K562 (cell line): Measurements from ENCODE around the gene OPTN. TPM values are rescaled to one million over a fixed set of nuclear protein-coding genes. Genes with fewer than 3 reads are reported as not detected.

Experiments used
- ATAC-seq: fragments of 200-7000 bp; cut with Tn5 transposase; 3 replicates; pipeline ENCODE4 v1.9.1; 2020; ENCODE audit warnings: moderate library complexity
- BruUV-seq: library from RNA; stranded (reverse); fragments of 400-500 nt; replicated peaks from 2 replicates; lab custom pipeline; 2021; lab: Mats Ljungman, UMichigan
- CTCF ChIA-PET: fragments of 300-600 bp; formaldehyde crosslinking; extraction: SDS; loops from one replicate; lab custom pipeline; 2021; ENCODE audit warnings: low intra/inter-chr PET ratio; lab: Yijun Ruan, JAX
- POLR2A ChIA-PET: fragments of 300-600, 350-650 bp; sonication (Branson Sonifier 250); formaldehyde crosslinking; extraction: SDS; loops from one replicate; lab custom pipeline; 2021; ENCODE audit warnings: antibody characterized with exemption, inconsistent platforms; lab: Yijun Ruan, JAX
- DNase-seq, 4 experiments: peaks; one replicate each; pipeline versions ENCODE4 v3.0.0 to v3.0.0-alpha.2; 2011 to 2018; ENCODE audit warnings: low spot score in 3 of 4, mixed read lengths in 3 of 4; ENCODE audit errors: extremely low read depth in 1 of 4
- FAIRE-seq: peaks from 2 replicates; lab custom pipeline; 2011; peaks lifted over from hg19 to GRCh38; lab: Jason Lieb, UNC
- H2AFZ ChIP-seq: 2 replicates; pipeline ENCODE4 v1.6.0; 2011; ENCODE audit warnings: low read depth, low read length, control low read depth, inconsistent platforms
- H3K27ac ChIP-seq: fragments of 200-600 bp; 3 replicates; pipeline ENCODE4 v1.8.0; 2011; ENCODE audit warnings: low read depth, mild to moderate bottlenecking, control low read depth, inconsistent platforms, low read length, moderate library complexity, mixed read lengths; ENCODE audit errors: extremely low read depth
- H3K27me3 ChIP-seq, 2 experiments: fragments of 300-600 bp in 1 of 2; 2 replicates in 1 of 2; 3 replicates in 1 of 2; pipeline versions ENCODE4 v1.6.0 to v1.8.0; 2011; ENCODE audit warnings: inconsistent platforms in 2 of 2, low read length in 2 of 2, mild to moderate bottlenecking in 1 of 2, mixed read lengths in 1 of 2, moderate library complexity in 1 of 2; ENCODE audit not compliant: control insufficient read depth in 2 of 2, insufficient read depth in 2 of 2
- H3K36me3 ChIP-seq: fragments of 300-600 bp; 3 replicates; pipeline ENCODE4 v1.8.0; 2011; ENCODE audit warnings: mild to moderate bottlenecking, low read length, inconsistent platforms; ENCODE audit not compliant: control insufficient read depth, insufficient read depth
- H3K4me1 ChIP-seq, 2 experiments: fragments of 200-600 bp in 1 of 2; replicated peaks in 1 of 2; 2 replicates in 1 of 2; 3 replicates in 1 of 2; pipeline versions ENCODE4 v1.5.1 to v1.8.0; 2011; ENCODE audit warnings: inconsistent platforms in 2 of 2, low read length in 2 of 2, mild to moderate bottlenecking in 1 of 2, mixed read lengths in 1 of 2, moderate library complexity in 1 of 2; ENCODE audit not compliant: control insufficient read depth in 2 of 2, insufficient read depth in 2 of 2
- H3K4me2 ChIP-seq: 2 replicates; pipeline ENCODE4 v1.6.1; 2011; ENCODE audit warnings: low read length, control low read depth, inconsistent platforms, mixed read lengths; ENCODE audit not compliant: insufficient read depth
- H3K4me3 ChIP-seq: fragments of 200-600 bp; sonication (generic), shearing (Covaris generic); 2 replicates; pipeline ENCODE4 v1.5.1; 2016; ENCODE audit warnings: control low read depth, inconsistent platforms
- H3K79me2 ChIP-seq: fragments of 200-600 bp; 3 replicates; pipeline ENCODE4 v1.8.0; 2011; ENCODE audit warnings: low read length, inconsistent platforms; ENCODE audit not compliant: control insufficient read depth, insufficient read depth
- H3K9ac ChIP-seq, 2 experiments: 2 replicates each; pipeline versions ENCODE4 v1.6.0 to v1.6.1; 2011; ENCODE audit warnings: low read depth in 2 of 2, low read length in 2 of 2, control low read depth in 1 of 2, inconsistent platforms in 1 of 2, mild to moderate bottlenecking in 1 of 2, mixed read lengths in 1 of 2; ENCODE audit not compliant: insufficient read depth in 1 of 2
- H3K9me1 ChIP-seq: one replicate; pipeline ENCODE4 v1.6.0; 2011; ENCODE audit warnings: inconsistent platforms, mild to moderate bottlenecking, low read length, moderate library complexity; ENCODE audit not compliant: control insufficient read depth, insufficient read depth
- H3K9me3 ChIP-seq: replicated peaks from 2 replicates; pipeline ENCODE4 v1.5.1; 2011; ENCODE audit warnings: low read depth, low read length, inconsistent platforms; ENCODE audit not compliant: control insufficient read depth, insufficient read depth
- H4K20me1 ChIP-seq: replicated peaks from 2 replicates; pipeline ENCODE4 v1.6.1; 2011; ENCODE audit warnings: low read length, inconsistent platforms, mixed read lengths; ENCODE audit not compliant: control insufficient read depth, insufficient read depth
- MAFK ChIP-seq: IDR thresholded peaks from 2 replicates; pipeline ENCODE4 v1.6.1; 2011; ENCODE audit warnings: low read length, improper control_type of control experiment
- NEUROD1 ChIP-seq: fragments of 150-350 bp; IDR thresholded peaks from 2 replicates; pipeline ENCODE4 v1.6.1; 2014; ENCODE audit warnings: borderline replicate concordance, low read length, low read depth; ENCODE audit not compliant: partially characterized antibody
- ZBTB40 ChIP-seq, 2 experiments: fragments of 450-650 bp in 1 of 2; sonication (generic) in 1 of 2; formaldehyde crosslinking in 1 of 2; IDR thresholded peaks; 2 replicates each; pipeline versions ENCODE4 v1.7.1 to v1.9.0; 2016 to 2022; ENCODE audit warnings: inconsistent platforms in 1 of 2, mild to moderate bottlenecking in 1 of 2, missing genetic modification reagents in 1 of 2
- ZBTB7A ChIP-seq: IDR thresholded peaks from 2 replicates; pipeline ENCODE4 v1.6.1; 2011; ENCODE audit warnings: low read depth, mild to moderate bottlenecking, low read length, moderate library complexity, borderline replicate concordance; ENCODE audit not compliant: control insufficient read depth
- ZFP30 ChIP-seq: fragments of 250-450 bp; sonication (Bioruptor Pico); IDR thresholded peaks from 2 replicates; pipeline ENCODE4 v1.8.0; 2022; ENCODE audit warnings: moderate library complexity, mild to moderate bottlenecking, inconsistent platforms, borderline replicate concordance
- ZNF592 ChIP-seq: fragments of 450-650 bp; IDR thresholded peaks from 2 replicates; pipeline ENCODE4 v1.6.1; 2017; ENCODE audit warnings: antibody characterized with exemption, mild to moderate bottlenecking
- ZNF764 ChIP-seq: fragments of 250-450 bp; sonication (Bioruptor Pico); IDR thresholded peaks from 2 replicates; pipeline ENCODE4 v1.4.0; 2020; ENCODE audit warnings: low read depth, mild to moderate bottlenecking, moderate library complexity
- WGBS: fragments of 100-300 bp; shearing (Covaris generic); methylation state at CpG from one replicate; pipeline ENCODE4 v1.1.6; 2016; ENCODE audit warnings: low coverage, mixed read lengths; ENCODE audit not compliant: insufficient coverage; ENCODE audit errors: missing lambda C conversion rate; 5-methylcytosine and 5-hydroxymethylcytosine counted together
- in situ Hi-C: fragments of 300-500 bp; cut with MboI; formaldehyde crosslinking; loops from 4 replicates; pipeline ENCODE4 v1.15.0; 2018; ENCODE audit warnings: inconsistent platforms, mixed read lengths
- intact Hi-C: fragments of 100-400 bp; cut with micrococcal nuclease; formaldehyde crosslinking; loops from 2 replicates; pipeline ENCODE4 v1.14.2; 2022
- polyA plus RNA-seq, 8 experiments: library from polyadenylated mRNA; depleted of rRNA in 4 of 8; stranded (reverse) in 5 of 8; unstranded in 3 of 8; fragments of >200 nt; fragmentation: Nextera tagmentation in 2 of 8; fragmentation: Illumina TruSeq in 1 of 8; extraction: Ambion mirVana in 2 of 8; extraction: Trizol in 1 of 8; gene quantifications; 2 replicates each; pipeline versions ENCODE4 v1.2.1 to v1.2.3, GENCODE V29; 2011 to 2014; ENCODE audit warnings: inconsistent platforms in 1 of 8, missing spikeins in 1 of 8
- total RNA-seq, 7 experiments: library from RNA; depleted of rRNA in 6 of 7; stranded (reverse); fragments of >200 nt in 6 of 7; fragmentation: Illumina TruSeq in 2 of 7; extraction: Trizol in 2 of 7; gene quantifications; 2 replicates each; pipeline versions ENCODE4 v1.2.1 to v1.2.3, GENCODE V29; 2011 to 2021; ENCODE audit warnings: low replicate concordance in 1 of 7

OPTN gene
- total and polyA plus RNA-seq, 9 of the 15 experiments (the other 6 are each of a cell fraction or from before 2014, with no cell fraction given) = 2.2 to 6.8 (median 5.0) TPM

GRCh38 chr10:13184276-13184675 lies 84.3 kb downstream of the OPTN start:
- intact Hi-C loops (no loop called here), in situ Hi-C loops (no loop called here)
- Histone ChIP-seq H3K4me2 (no peak overlapping the region), H3K27ac (no peak overlapping the region), H2AFZ (no peak overlapping the region), H4K20me1 (no peaks in the 10 kb centered on the region), H3K4me3 (no peak overlapping the region), H3K9ac (no peak overlapping the region), H3K27me3 (no peaks in the 10 kb centered on the region), H3K9me1 (no peaks in the 10 kb centered on the region), H3K9me3 (no peaks in the 10 kb centered on the region), H3K4me1 (no peaks in the 10 kb centered on the region), H3K79me2 (no peaks in the 10 kb centered on the region), H3K36me3 (peaks cover 97% of the 10 kb centered on the region)
- ATAC-seq = no peak
- FAIRE-seq = no peak
- WGBS = 100% methylated on average over 2 of the region's 2 CpGs
- no peak for DNase-seq
- ChIA-PET CTCF (no interaction called here), POLR2A (interaction anchor here (1.0 to 1.6 kb wide), 3 partner anchors 8 to 15 kb away, joined by 3 to 4 read pairs (median 4); no protein-coding TSS in a partner anchor)
- BruUV-seq = no TSS peak
- TF ChIP-seq ZFP30 (CRISPR knock-in tag) = no peak
- no peak for TF ChIP-seq ZNF592
- TF ChIP-seq MAFK = no peak
- TF ChIP-seq ZBTB40 (IDR thresholded peaks at IDR 0.05) = no peak
- TF ChIP-seq ZBTB40 (CRISPR knock-in tag; IDR thresholded peaks at IDR 0.05) = no peak
- no peak for TF ChIP-seq ZBTB7A
- TF ChIP-seq NEUROD1 = no peak
- no peak for TF ChIP-seq ZNF764 (CRISPR knock-in tag)
